ENCODE results near the gene DDR1. TPM values are rescaled to one million over a fixed set of nuclear protein-coding genes. Genes with fewer than 3 reads are reported as not detected.
"Not testable (repeated sequence)": the region's sequence is repeated elsewhere in the genome, so short reads cannot be mapped to it uniquely, and the experiment has no call there.

Gene DDR1
- total RNA-seq, 6 experiments from 2014 or later, result 3.2 to 9.9 (median 5.0) TPM

DNA sequence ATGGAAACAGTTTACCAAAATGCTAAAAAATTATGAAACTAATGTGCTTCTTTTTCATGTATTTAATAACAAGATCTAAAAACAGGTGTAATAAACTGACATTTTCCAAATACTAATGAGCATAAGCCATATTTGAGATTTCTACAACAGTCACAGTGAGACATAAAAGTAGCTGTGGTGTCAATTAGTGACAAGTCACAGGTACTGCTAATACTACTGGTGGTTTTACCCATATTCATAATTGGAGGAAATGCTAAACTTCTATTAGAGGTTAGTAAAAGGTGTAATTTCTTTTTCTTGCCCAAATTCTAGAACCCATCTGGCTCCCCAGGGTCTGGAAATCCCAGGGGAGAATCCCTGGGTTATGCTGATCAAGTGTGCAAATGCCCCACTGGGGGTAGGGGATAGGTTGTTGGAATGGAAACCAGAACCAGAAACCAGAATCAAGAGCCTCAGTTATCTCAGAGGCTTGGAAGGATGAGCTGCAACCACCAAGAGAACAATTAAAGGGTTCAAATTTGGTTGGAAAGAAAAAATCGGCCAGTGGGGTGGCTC, 16.6 kb downstream of the DDR1 start:
- H3K9me3 ChIP-seq, result no peaks in the 10 kb centered on the region
- intact Hi-C loops (cut with DNase I), result no loop called here
- WGBS (ENCODE audit: insufficient coverage, low coverage, low lambda C conversion rate, missing lambda C conversion rate), result 88% methylated on average over 1 of the region's 1 CpG
- DNase-seq (peak in 1 of 3 donors; percentile 1), ATAC-seq (no peak)
- no peaks in the 10 kb centered on the region for H3K36me3 ChIP-seq
- no peak overlapping the region for H3K4me3 ChIP-seq
- no peaks in the 10 kb centered on the region for H3K27me3 ChIP-seq
- TF ChIP-seq, protein P1, sequence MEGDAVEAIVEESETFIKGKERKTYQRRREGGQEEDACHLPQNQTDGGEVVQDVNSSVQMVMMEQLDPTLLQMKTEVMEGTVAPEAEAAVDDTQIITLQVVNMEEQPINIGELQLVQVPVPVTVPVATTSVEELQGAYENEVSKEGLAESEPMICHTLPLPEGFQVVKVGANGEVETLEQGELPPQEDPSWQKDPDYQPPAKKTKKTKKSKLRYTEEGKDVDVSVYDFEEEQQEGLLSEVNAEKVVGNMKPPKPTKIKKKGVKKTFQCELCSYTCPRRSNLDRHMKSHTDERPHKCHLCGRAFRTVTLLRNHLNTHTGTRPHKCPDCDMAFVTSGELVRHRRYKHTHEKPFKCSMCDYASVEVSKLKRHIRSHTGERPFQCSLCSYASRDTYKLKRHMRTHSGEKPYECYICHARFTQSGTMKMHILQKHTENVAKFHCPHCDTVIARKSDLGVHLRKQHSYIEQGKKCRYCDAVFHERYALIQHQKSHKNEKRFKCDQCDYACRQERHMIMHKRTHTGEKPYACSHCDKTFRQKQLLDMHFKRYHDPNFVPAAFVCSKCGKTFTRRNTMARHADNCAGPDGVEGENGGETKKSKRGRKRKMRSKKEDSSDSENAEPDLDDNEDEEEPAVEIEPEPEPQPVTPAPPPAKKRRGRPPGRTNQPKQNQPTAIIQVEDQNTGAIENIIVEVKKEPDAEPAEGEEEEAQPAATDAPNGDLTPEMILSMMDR (IDR thresholded peaks at IDR 0.05), result no peak
- TF ChIP-seq POLR2A (IDR thresholded peaks at IDR 0.05), result no peak
- no peaks in the 10 kb centered on the region for H3K4me1 ChIP-seq
- no peak overlapping the region for H3K27ac ChIP-seq

DNA sequence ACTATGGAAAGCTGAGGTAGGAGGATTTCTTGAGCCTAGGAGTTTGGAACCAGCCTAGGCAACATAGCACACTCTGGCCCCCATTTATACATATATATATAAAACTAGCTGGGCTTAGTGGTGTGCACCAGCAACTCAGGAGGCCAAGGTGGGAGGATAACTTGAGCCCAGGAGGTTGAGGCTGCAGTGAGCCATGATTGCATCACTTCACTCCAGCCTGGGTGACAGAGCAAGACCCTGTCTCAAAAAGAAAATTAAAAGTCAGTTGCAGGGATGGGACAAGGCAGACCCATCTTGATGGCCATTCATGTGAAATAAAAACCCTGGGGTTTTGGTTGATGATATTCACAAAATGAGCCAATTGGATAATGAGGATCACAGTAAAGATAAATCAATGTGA, 17.1 kb downstream of the DDR1 start:
- Histone ChIP-seq H3K9me3 (no peaks in the 10 kb centered on the region), H3K4me1 (no peaks in the 10 kb centered on the region), H3K36me3 (no peaks in the 10 kb centered on the region), H3K27ac (no peak overlapping the region), H3K27me3 (no peaks in the 10 kb centered on the region), H3K4me3 (no peak overlapping the region)
- DNase-seq (no peak), ATAC-seq (no peak)
- no peak for TF ChIP-seq POLR2A (IDR thresholded peaks at IDR 0.05)
- TF ChIP-seq, protein P1 (IDR thresholded peaks at IDR 0.05), result no peak
- intact Hi-C loops (cut with DNase I), result no loop called here

DNA sequence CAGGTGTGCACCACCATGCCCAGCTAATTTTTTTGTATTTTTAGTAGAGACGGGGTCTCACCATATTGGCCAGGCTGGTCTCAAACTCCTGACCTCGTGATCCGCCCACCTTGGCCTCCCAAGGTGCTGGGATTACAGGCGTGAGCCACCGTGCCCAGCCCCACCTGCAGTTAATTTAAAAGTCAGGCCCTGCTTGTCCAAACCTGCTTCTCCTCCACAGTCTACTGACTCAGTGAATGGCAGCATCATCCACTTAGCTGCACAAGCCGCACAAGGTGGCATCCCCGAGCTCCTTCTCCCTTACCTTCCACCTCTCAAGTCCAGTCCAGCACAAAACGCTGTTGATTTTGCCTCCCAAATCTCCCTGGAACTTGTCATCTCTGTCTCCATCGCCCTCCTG, 17.9 kb downstream of the DDR1 start:
- H3K36me3 ChIP-seq; H3K27me3 ChIP-seq; H3K27ac ChIP-seq; H3K9me3 ChIP-seq; H3K4me3 ChIP-seq; intact Hi-C loops (cut with DNase I); ATAC-seq; H3K4me1 ChIP-seq: not testable (repeated sequence)
- DNase-seq, result peak in 1 of 3 donors; percentile 14
- 77% methylated on average over 5 of the region's 9 CpGs for WGBS (ENCODE audit: insufficient coverage, low coverage, low lambda C conversion rate, missing lambda C conversion rate)

DNA sequence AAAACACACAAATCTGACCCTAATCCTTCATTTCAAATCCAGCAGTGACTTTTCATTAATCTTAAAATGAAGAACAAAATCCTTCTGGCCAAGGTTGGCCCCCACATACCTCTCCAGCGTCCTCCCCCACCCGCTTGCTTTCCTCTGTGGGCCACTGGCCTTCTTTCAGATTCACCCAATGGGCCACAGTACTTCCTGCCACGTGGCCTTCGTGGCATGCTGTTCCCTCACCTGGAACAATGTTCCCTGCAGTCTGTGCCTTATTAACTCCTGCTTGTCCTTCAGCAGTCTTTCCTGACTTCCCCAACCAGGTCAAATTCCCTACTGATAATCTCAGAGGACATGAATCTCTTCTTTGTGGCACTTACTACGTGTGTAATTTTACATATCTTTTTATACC, 18.4 kb downstream of the DDR1 start:
- DNase-seq (peak in 1 of 3 donors; percentile 7), ATAC-seq (no peak)
- intact Hi-C loops (cut with DNase I), result no loop called here
- 45% methylated on average over 5 of the region's 5 CpGs for WGBS (ENCODE audit: insufficient coverage, low coverage, low lambda C conversion rate, missing lambda C conversion rate)
- no peaks in the 10 kb centered on the region for H3K36me3 ChIP-seq
- H3K9me3 ChIP-seq, result no peaks in the 10 kb centered on the region
- no peaks in the 10 kb centered on the region for H3K4me1 ChIP-seq
- H3K27ac ChIP-seq, result no peak overlapping the region
- H3K27me3 ChIP-seq, result no peaks in the 10 kb centered on the region
- no peak for TF ChIP-seq POLR2A (IDR thresholded peaks at IDR 0.05)
- TF ChIP-seq, protein P1 (IDR thresholded peaks at IDR 0.05), result no peak
- H3K4me3 ChIP-seq, result no peak overlapping the region

DNA sequence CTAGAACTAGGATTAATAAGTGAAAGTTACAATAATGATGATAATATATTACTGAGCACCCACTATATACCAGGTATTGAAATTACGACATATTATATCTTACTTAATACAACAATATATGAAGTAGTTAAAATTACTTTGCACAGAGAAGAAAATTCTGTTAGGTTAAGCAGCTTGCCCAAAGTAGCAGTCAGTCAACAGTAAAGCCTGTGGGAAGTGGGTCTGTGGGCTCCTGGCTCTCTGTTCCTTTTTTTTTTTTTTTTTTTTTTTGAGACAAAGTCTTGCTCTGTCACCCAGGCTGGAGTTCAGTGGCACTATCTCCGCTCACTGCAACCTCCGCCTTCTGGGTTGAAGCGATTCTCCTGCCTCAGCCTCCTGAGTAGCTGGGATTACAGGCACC, 18.9 kb downstream of the DDR1 start:
- TF ChIP-seq, protein P1 (IDR thresholded peaks at IDR 0.05), result no peak
- no peak for TF ChIP-seq POLR2A (IDR thresholded peaks at IDR 0.05)
- Histone ChIP-seq H3K36me3 (no peaks in the 10 kb centered on the region), H3K27me3 (no peaks in the 10 kb centered on the region), H3K4me3 (no peak overlapping the region), H3K9me3 (no peaks in the 10 kb centered on the region), H3K27ac (no peak overlapping the region), H3K4me1 (no peaks in the 10 kb centered on the region)
- ATAC-seq (no peak), DNase-seq (peak in 1 of 3 donors; percentile 13)
- intact Hi-C loops (cut with DNase I), result no loop called here
- WGBS (ENCODE audit: insufficient coverage, low coverage, low lambda C conversion rate, missing lambda C conversion rate), result 92% methylated on average over 4 of the region's 4 CpGs

DNA sequence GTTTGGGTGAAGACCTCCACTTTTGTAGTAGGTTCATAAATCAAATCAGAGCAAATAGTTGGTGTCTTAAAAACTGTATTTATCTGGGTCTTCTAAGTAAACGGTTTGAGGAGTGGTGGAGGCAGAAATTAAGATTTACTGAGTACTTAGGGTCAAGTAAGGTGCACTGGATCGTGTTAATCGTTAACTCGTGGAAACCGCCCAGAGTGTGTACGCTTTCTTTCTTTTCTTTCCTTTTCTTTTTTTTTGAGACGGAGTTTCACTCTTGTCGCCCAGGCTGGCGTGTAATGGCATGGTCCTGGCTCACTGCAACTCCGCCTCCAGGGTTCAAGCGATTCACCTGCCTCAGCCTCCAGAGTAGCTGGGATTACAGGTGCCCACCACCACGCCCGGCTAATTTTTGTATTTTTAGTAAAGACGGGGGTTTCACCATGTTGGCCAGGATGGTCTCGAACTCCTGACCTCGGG, 23.0 kb downstream of the DDR1 start:
- H3K27me3 ChIP-seq; H3K4me1 ChIP-seq; intact Hi-C loops (cut with DNase I); H3K9me3 ChIP-seq: not testable (repeated sequence)
- ATAC-seq (peak; percentile 25 to 62 (median 58)), DNase-seq (peak in 1 of 3 donors; percentile 74)
- peak overlapping the region; percentile 76 to 94 (median 80) for H3K4me3 ChIP-seq
- peak overlapping the region; percentile 25 to 87 (median 73) for H3K27ac ChIP-seq
- WGBS (ENCODE audit: insufficient coverage, low coverage, low lambda C conversion rate, missing lambda C conversion rate), result 21% methylated on average over 13 of the region's 16 CpGs
- peaks cover 0 to 21% (median 7%) of the 10 kb centered on the region in 4 donors for H3K36me3 ChIP-seq
